ENCODE measurements around the gene FFAR2.

GRCh38 chr19:35436477-35437405 is 11.3 kb upstream of the FFAR2 start:
- TF ChIP-seq, protein P1, sequence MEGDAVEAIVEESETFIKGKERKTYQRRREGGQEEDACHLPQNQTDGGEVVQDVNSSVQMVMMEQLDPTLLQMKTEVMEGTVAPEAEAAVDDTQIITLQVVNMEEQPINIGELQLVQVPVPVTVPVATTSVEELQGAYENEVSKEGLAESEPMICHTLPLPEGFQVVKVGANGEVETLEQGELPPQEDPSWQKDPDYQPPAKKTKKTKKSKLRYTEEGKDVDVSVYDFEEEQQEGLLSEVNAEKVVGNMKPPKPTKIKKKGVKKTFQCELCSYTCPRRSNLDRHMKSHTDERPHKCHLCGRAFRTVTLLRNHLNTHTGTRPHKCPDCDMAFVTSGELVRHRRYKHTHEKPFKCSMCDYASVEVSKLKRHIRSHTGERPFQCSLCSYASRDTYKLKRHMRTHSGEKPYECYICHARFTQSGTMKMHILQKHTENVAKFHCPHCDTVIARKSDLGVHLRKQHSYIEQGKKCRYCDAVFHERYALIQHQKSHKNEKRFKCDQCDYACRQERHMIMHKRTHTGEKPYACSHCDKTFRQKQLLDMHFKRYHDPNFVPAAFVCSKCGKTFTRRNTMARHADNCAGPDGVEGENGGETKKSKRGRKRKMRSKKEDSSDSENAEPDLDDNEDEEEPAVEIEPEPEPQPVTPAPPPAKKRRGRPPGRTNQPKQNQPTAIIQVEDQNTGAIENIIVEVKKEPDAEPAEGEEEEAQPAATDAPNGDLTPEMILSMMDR (IDR thresholded peaks at IDR 0.05) = no peak
- TF ChIP-seq ZFX (IDR thresholded peaks at IDR 0.05; ENCODE audit: borderline replicate concordance) = no peak
